GM19240 (cell line): Measurements from ENCODE around the gene TGFBR2.

Experiments used
- DNase-seq: peaks from one replicate; pipeline ENCODE4 v3.0.0; 2011; ENCODE audit warnings: low spot score; ENCODE audit not compliant: insufficient read length

Gene TGFBR2

GRCh38 chr3:30606301-30607031 is at the start of gene TGFBR2:
Gene TGFBR2, plus strand, starts transcription at chr3:30606601. Its CDS starts 283 bp downstream, at chr3:30606884.
- peak; percentile 4 for DNase-seq

- DNase-seq: no peak
Observed at GRCh38 chr3:30557746-30558303, 48.6 kb upstream of the TGFBR2 start.

- DNase-seq: no peak
Observed at GRCh38 chr3:30563956-30564355, 42.4 kb upstream of the TGFBR2 start.

- DNase-seq: no peak
Observed at GRCh38 chr3:30567139-30567753, 39.2 kb upstream of the TGFBR2 start.

GRCh38 chr3:30576946-30577345 is 29.5 kb upstream of the TGFBR2 start:
- DNase-seq: no peak

GRCh38 chr3:30577788-30578187 is 28.6 kb upstream of the TGFBR2 start:
- no peak for DNase-seq

GRCh38 chr3:30578479-30578878 is 27.9 kb upstream of the TGFBR2 start:
- DNase-seq: no peak

- no peak for DNase-seq
Observed at GRCh38 chr3:30578986-30579579, 27.3 kb upstream of the TGFBR2 start.

GRCh38 chr3:30581067-30581585 is 25.3 kb upstream of the TGFBR2 start:
- no peak for DNase-seq

GRCh38 chr3:30581982-30582381 is 24.4 kb upstream of the TGFBR2 start:
- DNase-seq: no peak

GRCh38 chr3:30583973-30584372 is 22.4 kb upstream of the TGFBR2 start:
- no peak for DNase-seq

GRCh38 chr3:30585654-30586053 is 20.7 kb upstream of the TGFBR2 start:
- DNase-seq: no peak

- DNase-seq: no peak
Observed at GRCh38 chr3:30586096-30586805, 20.1 kb upstream of the TGFBR2 start.

GRCh38 chr3:30586806-30587486 is 19.5 kb upstream of the TGFBR2 start:
- no peak for DNase-seq

- no peak for DNase-seq
Observed at GRCh38 chr3:30587904-30588303, 18.5 kb upstream of the TGFBR2 start.

- no peak for DNase-seq
Observed at GRCh38 chr3:30596152-30596551, 10.2 kb upstream of the TGFBR2 start.

GRCh38 chr3:30597131-30597768 is 9.2 kb upstream of the TGFBR2 start:
- DNase-seq: no peak

GRCh38 chr3:30597769-30598134 is 8.6 kb upstream of the TGFBR2 start:
- no peak for DNase-seq

GRCh38 chr3:30598668-30599545 is 7.5 kb upstream of the TGFBR2 start:
- DNase-seq: no peak

GRCh38 chr3:30600572-30600971 is 5.8 kb upstream of the TGFBR2 start:
- DNase-seq: no peak
